Fibroblast of lung (primary cell): Measurements from ENCODE around the gene LGR4. TPM values are rescaled to one million over a fixed set of nuclear protein-coding genes. Genes with fewer than 3 reads are reported as not detected.

Source experiments
- DNase-seq, 2 donors: peaks; one replicate each; pipeline versions ENCODE4 v3.0.0 to v3.0.0-alpha.2; 2010; ENCODE audit warnings: low read depth in 2 of 2
- H2AFZ ChIP-seq: 2 replicates; pipeline ENCODE4 v1.5.1; 2012; ENCODE audit warnings: low read length, control low read depth, inconsistent platforms
- H3K27ac ChIP-seq: 2 replicates; pipeline ENCODE4 v1.5.1; 2011; ENCODE audit warnings: low read length, control low read depth; ENCODE audit not compliant: insufficient read depth
- H3K27me3 ChIP-seq: 2 replicates; pipeline ENCODE4 v1.5.1; 2011; ENCODE audit warnings: mild to moderate bottlenecking, low read length; ENCODE audit not compliant: control insufficient read depth, insufficient read depth
- H3K36me3 ChIP-seq: 2 replicates; pipeline ENCODE4 v1.5.1; 2011; ENCODE audit warnings: low read length; ENCODE audit not compliant: control insufficient read depth, insufficient read depth
- H3K4me1 ChIP-seq: 2 replicates; pipeline ENCODE4 v1.5.1; 2011; ENCODE audit warnings: low read length; ENCODE audit not compliant: control insufficient read depth, insufficient read depth; ENCODE audit errors: extremely low read depth
- H3K4me2 ChIP-seq: 2 replicates; pipeline ENCODE4 v1.5.1; 2011; ENCODE audit warnings: low read length, control low read depth; ENCODE audit not compliant: insufficient read depth; ENCODE audit errors: extremely low read depth
- H3K4me3 ChIP-seq, 4 experiments: fragments of 200-600 bp in 1 of 4; sonication (generic) in 1 of 4; replicated peaks in 1 of 4; 2 replicates each; pipeline ENCODE4 v1.5.1; 2011 to 2016; ENCODE audit warnings: low read length in 4 of 4, low read depth in 3 of 4, mild to moderate bottlenecking in 3 of 4, control low read depth in 2 of 4, inconsistent platforms in 1 of 4, mixed read lengths in 1 of 4; ENCODE audit not compliant: insufficient read depth in 1 of 4; ENCODE audit errors: control extremely low read depth in 1 of 4
- H3K79me2 ChIP-seq: 2 replicates; pipeline ENCODE4 v1.5.1; 2012; ENCODE audit warnings: mild to moderate bottlenecking, low read length, inconsistent platforms; ENCODE audit not compliant: control insufficient read depth, insufficient read depth
- H3K9ac ChIP-seq: 2 replicates; pipeline ENCODE4 v1.5.1; 2011; ENCODE audit warnings: mild to moderate bottlenecking, low read length, control low read depth; ENCODE audit not compliant: insufficient read depth
- H3K9me3 ChIP-seq: 2 replicates; pipeline ENCODE4 v1.5.1; 2012; ENCODE audit warnings: low read depth, low read length; ENCODE audit not compliant: control insufficient read depth, insufficient read depth
- H4K20me1 ChIP-seq: 2 replicates; pipeline ENCODE4 v1.5.1; 2011; ENCODE audit warnings: low read length; ENCODE audit not compliant: control insufficient read depth, insufficient read depth; ENCODE audit errors: extremely low read depth
- EZH2 ChIP-seq: IDR thresholded peaks from 2 replicates; pipeline ENCODE4 v1.5.1; 2012; ENCODE audit warnings: low read length, control low read depth, mild to moderate bottlenecking; ENCODE audit errors: missing control alignments
- polyA plus RNA-seq, 2 donors: library from polyadenylated mRNA; depleted of rRNA in 1 of 2; stranded (reverse) in 1 of 2; unstranded in 1 of 2; fragments of >200 nt; gene quantifications; 2 replicates each; pipeline ENCODE4 v1.2.1, GENCODE V29; 2011 to 2012; ENCODE audit warnings: missing spikeins in 1 of 2
- total RNA-seq: library from RNA; depleted of rRNA; stranded (reverse); fragments of >200 nt; gene quantifications from 2 replicates; pipeline ENCODE4 v1.2.1, GENCODE V29; 2014
- TF ChIP-seq, protein P1 (sequence below), 2 donors: IDR thresholded peaks in 1 of 2; conservative IDR thresholded peaks in 1 of 2; 1 replicate in 1 of 2; 2 replicates in 1 of 2; pipeline ENCODE4 v1.5.1; 2011 to 2012; ENCODE audit warnings: low read length in 2 of 2, control low read depth in 1 of 2, inconsistent platforms in 1 of 2, low read depth in 1 of 2, mild to moderate bottlenecking in 1 of 2

Gene LGR4
- total and polyA plus RNA-seq, 2 donors (not counting 1 experiment from before 2014, with no cell fraction given) = 6.4 to 8.8 TPM

DNA sequence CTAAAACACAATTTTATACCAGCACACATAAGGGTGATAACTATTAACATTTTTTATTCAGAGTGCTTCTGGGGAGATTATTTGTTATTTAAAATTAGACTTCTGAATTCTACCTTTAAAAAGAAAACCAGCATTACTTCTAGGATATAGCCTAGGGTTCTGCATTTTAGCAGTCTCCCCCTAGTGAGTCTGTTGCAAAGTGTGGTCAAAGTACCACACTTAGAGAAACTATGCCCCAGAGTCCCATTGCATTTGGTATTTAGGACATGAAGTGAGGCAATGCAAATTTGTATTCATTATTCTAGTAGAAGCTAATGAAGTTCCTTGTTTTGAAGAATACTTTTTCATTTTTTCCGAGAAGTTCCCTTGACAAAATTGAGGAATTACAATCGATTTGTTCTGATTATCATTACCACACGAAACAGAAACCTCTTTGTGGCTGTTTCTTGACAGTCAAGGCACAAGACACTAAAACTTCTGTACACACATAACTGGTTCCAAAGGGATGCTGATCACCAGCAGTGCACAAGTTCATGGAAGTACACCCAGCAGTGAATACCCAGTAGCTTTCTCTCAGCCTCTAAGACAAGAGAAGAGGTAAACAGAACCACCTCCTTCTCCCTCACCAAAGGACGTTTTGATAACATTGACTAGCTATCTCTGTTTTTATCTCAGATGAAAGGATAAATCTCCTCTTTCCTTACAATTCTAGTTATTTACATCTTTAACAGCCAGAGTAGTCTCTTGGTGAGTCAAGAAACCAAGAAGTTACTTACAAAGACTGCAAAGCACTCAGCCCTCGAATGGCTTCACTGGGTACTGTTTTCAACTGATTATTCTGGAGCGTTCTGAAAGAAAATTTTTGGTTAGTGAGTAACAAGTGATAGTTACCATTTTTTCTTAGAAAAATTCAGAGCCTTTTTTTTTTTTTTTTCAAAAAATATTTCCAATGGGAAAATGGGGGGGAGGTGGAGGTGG, 82.0 kb downstream of the LGR4 start:
- no peaks in the 10 kb centered on the region for H4K20me1 ChIP-seq
- H3K9me3 ChIP-seq = no peaks in the 10 kb centered on the region
- H2AFZ ChIP-seq = no peak overlapping the region
- no peaks in the 10 kb centered on the region for H3K79me2 ChIP-seq
- peak in 1 of 2 donors; percentile 90 for DNase-seq
- no peaks in the 10 kb centered on the region for H3K27me3 ChIP-seq
- no peaks in the 10 kb centered on the region for H3K36me3 ChIP-seq
- TF ChIP-seq EZH2 = no peak
- TF ChIP-seq, protein P1, sequence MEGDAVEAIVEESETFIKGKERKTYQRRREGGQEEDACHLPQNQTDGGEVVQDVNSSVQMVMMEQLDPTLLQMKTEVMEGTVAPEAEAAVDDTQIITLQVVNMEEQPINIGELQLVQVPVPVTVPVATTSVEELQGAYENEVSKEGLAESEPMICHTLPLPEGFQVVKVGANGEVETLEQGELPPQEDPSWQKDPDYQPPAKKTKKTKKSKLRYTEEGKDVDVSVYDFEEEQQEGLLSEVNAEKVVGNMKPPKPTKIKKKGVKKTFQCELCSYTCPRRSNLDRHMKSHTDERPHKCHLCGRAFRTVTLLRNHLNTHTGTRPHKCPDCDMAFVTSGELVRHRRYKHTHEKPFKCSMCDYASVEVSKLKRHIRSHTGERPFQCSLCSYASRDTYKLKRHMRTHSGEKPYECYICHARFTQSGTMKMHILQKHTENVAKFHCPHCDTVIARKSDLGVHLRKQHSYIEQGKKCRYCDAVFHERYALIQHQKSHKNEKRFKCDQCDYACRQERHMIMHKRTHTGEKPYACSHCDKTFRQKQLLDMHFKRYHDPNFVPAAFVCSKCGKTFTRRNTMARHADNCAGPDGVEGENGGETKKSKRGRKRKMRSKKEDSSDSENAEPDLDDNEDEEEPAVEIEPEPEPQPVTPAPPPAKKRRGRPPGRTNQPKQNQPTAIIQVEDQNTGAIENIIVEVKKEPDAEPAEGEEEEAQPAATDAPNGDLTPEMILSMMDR (conservative IDR thresholded peaks at IDR 0.05 in 1 of 2, IDR thresholded peaks at IDR 0.05 in 1 of 2; ENCODE audit: low read depth in 1 of 2, low read length in 2 of 2) = no peak
- H3K4me1 ChIP-seq = peaks cover 6% of the 10 kb centered on the region
- H3K9ac ChIP-seq = no peak overlapping the region
- H3K4me2 ChIP-seq = no peak overlapping the region
- H3K4me3 ChIP-seq = no peak overlapping the region
- H3K27ac ChIP-seq = no peak overlapping the region

DNA sequence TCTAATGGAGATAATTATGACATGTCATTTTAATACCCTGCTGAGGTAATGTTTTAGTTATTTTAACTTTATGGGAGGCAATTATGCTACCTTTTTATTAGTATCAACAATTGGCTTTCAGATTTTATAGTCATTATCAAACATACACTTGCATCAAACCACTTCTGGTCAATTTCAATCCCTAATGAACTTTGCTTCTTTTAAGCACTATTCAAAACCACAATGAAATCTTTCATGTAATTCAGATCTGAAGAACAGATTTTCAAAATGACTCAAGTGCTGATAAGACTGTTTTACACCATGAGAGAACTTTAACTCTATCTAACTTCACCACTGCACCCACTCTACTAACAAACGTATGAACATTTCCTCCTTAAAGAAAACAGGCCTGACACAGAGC, 83.7 kb downstream of the LGR4 start:
- Histone ChIP-seq H3K4me1 (peaks cover 6% of the 10 kb centered on the region), H3K9me3 (no peaks in the 10 kb centered on the region), H3K27me3 (no peaks in the 10 kb centered on the region), H2AFZ (no peak overlapping the region), H3K36me3 (no peaks in the 10 kb centered on the region), H3K27ac (no peak overlapping the region), H3K79me2 (no peaks in the 10 kb centered on the region), H3K4me3 (no peak overlapping the region), H3K9ac (no peak overlapping the region), H3K4me2 (no peak overlapping the region), H4K20me1 (no peaks in the 10 kb centered on the region)
- TF ChIP-seq EZH2 = no peak
- TF ChIP-seq, protein P1 (conservative IDR thresholded peaks at IDR 0.05 in 1 of 2, IDR thresholded peaks at IDR 0.05 in 1 of 2; ENCODE audit: low read depth in 1 of 2, low read length in 2 of 2) = no peak
- peak in 1 of 2 donors; percentile 71 for DNase-seq

DNA sequence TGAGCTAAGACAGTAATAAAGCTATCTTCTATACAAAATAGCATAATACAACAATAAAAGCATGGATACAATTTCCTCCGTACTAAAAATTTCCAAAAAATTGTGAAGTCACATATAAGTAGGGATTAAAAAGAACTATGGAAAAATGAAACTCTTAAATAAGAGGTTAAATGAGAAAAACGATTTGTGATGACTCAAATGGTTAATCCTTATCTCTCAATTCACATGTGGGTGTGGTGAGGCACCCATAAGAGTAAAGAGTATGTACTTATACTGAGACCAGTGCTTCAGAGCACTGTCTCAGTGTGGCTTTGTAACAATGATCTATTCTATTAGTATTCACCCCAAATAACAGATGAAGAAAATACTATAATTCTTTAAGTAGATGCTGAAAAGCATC, 84.6 kb downstream of the LGR4 start:
- peak in 1 of 2 donors; percentile 53 for DNase-seq
- H3K27ac ChIP-seq = no peak overlapping the region
- H3K36me3 ChIP-seq = no peaks in the 10 kb centered on the region
- H3K4me1 ChIP-seq = peaks cover 4% of the 10 kb centered on the region
- H3K9ac ChIP-seq = no peak overlapping the region
- H3K79me2 ChIP-seq = no peaks in the 10 kb centered on the region
- H3K27me3 ChIP-seq = no peaks in the 10 kb centered on the region
- H3K4me2 ChIP-seq = no peak overlapping the region
- TF ChIP-seq EZH2 = no peak
- TF ChIP-seq, protein P1 (conservative IDR thresholded peaks at IDR 0.05 in 1 of 2, IDR thresholded peaks at IDR 0.05 in 1 of 2; ENCODE audit: low read depth in 1 of 2, low read length in 2 of 2) = no peak
- no peak overlapping the region for H3K4me3 ChIP-seq
- H2AFZ ChIP-seq = no peak overlapping the region
- H3K9me3 ChIP-seq = no peaks in the 10 kb centered on the region
- H4K20me1 ChIP-seq = no peaks in the 10 kb centered on the region
